ENCODE data around the gene SERPINB1. TPM values are rescaled to one million over a fixed set of nuclear protein-coding genes. Genes with fewer than 3 reads are reported as not detected.

SERPINB1 gene
- total RNA-seq: 67.0 and 67.4 TPM in 2 replicates

GRCh38 chr6:2841264-2842138, at the start of gene SERPINB1:
Gene SERPINB1, minus strand, starts transcription at chr6:2841863. Its CDS starts 1,277 bp downstream, at chr6:2840586.
- intact Hi-C loops (cut with micrococcal nuclease): loop anchor here (1.0 to 5.0 kb wide), 4 partner anchors 48 to 226 kb away; partner anchors contain the start of genes RIPK1 and WRNIP1

DNA sequence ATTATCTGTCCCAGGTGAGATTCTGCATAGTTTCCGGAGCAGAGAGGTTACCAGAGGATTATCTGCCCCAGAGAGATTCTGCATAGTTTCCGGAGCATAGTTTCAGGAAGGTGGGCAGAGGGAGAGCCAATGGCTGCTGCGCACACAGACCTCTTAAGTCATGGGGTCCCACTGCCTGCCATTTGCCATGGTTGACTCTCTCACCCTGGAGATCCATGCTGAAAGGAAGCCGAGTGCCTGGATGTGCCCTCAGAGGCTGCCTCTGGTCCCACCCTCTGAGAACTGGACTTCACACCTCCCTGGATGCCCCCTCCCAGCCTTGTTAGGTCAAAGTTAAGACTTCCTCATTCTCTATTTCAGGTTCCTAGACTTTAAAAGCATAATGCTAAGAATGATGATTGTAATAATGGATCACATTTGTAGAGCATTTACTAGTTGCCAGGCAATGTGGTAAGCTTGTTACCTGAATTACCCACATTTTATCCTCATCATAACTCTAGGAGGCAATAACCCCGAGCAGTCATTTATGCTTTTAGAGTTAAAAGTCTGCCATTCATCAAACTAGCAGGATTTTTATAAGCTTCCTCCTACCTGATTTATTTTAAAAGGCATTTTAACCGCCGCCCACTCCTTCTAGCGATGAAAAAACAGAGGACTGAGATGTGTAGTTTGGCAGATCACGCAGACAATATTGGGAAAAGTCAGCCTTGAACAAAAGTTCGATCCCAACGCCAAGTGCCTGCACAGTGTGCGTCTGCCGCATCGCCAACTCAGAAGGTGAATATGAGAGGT, 49.5 kb upstream of the SERPINB1 start:
- intact Hi-C loops (cut with micrococcal nuclease): no loop called here

GRCh38 chr6:2885967-2886735, 44.5 kb upstream of the SERPINB1 start:
- intact Hi-C loops (cut with micrococcal nuclease): no loop called here

DNA sequence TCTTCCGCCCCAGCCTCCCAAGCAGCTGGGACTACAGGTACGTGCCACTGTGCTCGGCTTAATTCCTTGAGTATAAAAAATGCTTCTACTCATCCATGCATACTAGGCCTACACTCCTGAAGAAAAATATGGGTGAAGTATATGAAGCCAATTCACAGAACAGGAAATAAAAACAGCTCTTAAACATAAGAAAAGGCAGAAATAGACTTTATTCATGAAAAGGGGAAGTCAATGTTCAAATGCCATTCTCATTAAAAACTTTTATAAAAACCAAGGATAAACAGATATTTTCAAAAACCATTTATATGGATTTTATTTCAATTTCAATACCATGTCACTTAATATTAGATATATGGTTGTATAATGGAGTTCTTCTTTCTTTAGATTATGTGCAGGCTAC, 43.1 kb upstream of the SERPINB1 start:
- intact Hi-C loops (cut with micrococcal nuclease): no loop called here

DNA sequence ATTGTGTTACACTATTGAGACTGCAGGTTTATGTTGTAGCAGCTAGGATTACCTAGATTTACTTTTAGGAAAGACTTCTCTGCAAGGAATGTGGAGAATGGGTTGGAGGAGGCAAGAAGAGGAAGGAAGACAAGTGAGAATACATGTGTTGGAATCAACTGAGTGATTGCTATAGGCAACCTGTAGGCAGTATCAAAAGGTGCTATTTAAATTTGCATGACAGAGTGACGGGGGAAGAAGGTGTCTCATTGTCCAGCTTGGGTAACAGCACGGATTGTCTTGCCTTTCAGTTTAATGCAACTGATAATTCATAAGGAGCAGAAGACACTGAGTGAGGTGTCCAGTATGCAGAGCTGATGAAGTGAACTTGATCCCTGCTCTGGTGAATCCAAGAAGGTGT, 42.0 kb upstream of the SERPINB1 start:
- intact Hi-C loops (cut with micrococcal nuclease): no loop called here

- intact Hi-C loops (cut with micrococcal nuclease): no loop called here
Observed at GRCh38 chr6:2881423-2881822, 39.8 kb upstream of the SERPINB1 start.

DNA sequence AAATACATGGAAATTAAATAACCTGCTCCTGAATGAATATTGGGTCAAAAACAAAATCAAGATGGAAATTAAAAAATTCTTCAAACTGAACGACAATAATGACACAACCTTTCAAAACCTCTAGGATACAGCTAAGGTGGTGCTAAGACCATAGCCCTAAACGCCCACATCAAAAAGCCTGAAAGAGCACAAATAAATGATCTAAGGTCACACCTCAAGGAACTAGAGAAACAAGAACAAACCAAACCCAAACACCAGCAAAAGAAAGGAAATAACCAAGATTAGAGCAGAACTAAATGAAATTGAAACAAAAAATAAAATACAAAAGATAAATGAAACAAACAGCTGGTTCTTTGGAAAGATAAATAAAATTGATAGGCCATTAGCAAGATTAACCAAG, 38.5 kb upstream of the SERPINB1 start:
- intact Hi-C loops (cut with micrococcal nuclease): loop anchor here (1.0 kb wide), 1 partner anchor 26 kb away; no protein-coding TSS in a partner anchor

DNA sequence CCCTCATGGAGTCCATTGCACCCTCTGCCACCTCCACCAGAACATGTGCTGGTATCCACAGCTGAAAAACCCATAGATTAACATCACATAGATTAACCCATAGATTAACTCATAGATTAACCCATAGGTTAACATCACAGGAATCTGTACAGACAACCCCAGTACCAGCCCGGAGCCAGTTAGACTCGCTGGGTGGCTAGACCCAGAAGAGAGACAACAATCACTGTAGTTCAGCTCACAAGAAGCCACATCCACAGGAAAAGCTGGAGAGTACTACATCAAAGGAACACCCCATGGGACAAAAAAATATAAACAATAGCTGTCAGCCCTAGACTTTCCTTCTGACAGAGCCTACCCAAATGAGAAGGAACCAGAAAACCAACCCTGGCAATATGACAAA, 36.3 kb upstream of the SERPINB1 start:
- intact Hi-C loops (cut with micrococcal nuclease): no loop called here

- intact Hi-C loops (cut with micrococcal nuclease): no loop called here
Observed at GRCh38 chr6:2877057-2877882, 35.6 kb upstream of the SERPINB1 start.

DNA sequence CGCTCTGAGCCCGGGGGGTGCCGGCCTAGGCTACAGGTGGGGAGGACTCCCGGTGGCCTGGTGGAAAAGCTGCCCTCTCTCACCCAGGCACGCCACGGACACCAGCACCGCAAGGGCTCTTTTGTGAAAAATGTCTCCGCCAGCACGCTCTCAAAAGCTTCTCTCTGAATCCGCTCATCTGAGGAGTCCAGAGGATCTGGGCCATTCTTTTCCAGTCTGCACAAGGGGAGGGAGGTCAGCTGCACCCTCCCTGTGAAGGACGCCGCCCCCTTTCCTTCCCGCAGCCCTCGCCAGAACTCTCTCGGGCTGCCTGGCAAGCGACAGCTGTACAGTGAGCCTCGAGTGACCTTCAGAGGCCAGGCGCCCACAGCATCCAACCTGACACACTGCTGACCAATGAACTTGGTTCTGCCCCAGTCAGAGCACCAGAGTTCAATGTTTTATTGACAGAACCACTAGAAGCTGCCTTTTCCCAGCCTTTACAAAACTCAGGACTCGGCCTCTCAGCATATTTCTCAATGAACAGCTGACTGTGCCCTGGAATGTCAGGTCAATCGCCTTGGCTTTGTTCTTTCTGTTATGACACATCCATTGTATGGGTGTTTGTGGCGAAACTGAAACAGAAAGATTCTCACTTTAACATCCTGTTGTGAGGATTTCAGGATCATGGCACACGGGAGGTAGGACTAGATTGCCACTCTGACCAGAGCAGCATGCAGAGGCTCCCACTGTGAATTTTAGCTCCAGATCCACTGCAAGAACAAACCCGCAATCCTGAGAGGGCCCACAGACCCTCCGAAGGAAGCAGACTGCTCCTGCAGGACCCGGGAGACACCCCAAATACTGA, 34.8 kb upstream of the SERPINB1 start:
- intact Hi-C loops (cut with micrococcal nuclease): no loop called here

- intact Hi-C loops (cut with micrococcal nuclease): no loop called here
Observed at GRCh38 chr6:2875359-2876191, 33.9 kb upstream of the SERPINB1 start.

DNA sequence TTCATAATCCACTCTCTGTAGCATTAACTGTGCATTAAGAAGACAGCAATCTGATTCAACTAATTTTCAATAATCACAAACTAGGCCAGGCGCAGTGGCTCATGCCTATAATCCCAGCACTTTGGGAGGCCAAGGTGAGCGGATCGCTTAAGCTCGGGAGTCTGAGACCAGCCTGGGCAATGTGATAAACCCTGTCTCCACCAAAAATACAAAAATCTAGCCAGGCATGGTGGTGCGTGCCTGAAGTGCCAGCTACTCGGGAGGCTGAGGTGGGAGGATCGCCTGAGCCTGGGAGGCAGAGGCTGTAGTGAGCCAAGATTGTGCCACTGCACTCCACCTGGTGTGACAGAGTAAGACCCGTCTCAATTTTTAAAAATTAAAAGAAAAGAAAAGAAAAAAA, 32.0 kb upstream of the SERPINB1 start:
- intact Hi-C loops (cut with micrococcal nuclease): no loop called here

- intact Hi-C loops (cut with micrococcal nuclease): no loop called here
Observed at GRCh38 chr6:2872423-2873358, 31.0 kb upstream of the SERPINB1 start.

GRCh38 chr6:2871953-2872352, 30.3 kb upstream of the SERPINB1 start:
- intact Hi-C loops (cut with micrococcal nuclease): no loop called here

DNA sequence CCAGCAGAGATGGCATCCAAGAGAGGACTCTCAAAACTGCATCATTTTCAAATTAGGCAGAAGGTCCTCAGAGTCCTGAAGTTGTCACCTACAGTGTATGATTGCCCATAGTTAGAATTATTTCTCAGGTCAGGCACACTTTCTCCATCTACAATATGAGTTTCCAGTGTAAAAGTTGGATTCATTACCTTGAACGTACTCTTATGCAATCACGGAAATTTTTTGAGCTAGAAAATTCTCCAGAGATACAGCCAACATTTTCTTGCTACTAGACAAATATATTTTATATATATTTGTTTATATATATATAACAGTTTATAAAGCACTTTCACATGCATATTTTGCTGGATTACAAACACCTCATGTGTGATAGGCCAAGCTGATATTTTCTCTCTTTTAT, 29.4 kb upstream of the SERPINB1 start:
- intact Hi-C loops (cut with micrococcal nuclease): no loop called here

DNA sequence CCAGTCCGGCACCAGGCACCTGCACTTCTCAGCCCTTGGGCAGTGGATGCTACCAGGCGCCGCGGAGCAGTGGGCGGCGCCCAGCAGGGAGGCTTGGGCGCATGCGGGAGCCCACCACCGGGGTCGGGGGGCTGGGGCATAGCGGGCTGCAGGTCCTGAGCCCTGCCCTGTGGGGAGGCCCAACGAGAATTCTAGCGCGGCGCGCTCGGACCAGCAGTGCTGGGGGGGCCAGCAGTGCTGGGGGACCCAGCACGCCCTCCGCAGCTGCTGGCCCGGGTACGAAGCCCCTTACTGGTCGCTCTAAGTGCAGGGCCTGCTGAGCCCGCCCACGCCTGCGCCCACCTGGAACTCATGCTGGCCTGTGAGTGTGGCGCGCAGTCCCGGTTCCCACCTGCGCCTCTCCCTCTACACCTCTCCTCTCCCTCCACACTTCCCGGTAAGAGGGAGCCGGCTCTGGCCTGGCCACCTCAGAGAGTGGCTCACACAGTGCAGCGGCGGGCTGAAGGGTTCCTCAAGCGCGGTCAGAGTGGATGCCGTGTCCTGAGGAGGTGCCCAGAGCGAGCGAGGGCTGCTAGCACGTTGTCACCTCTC, 28.5 kb upstream of the SERPINB1 start:
- intact Hi-C loops (cut with micrococcal nuclease): no loop called here

DNA sequence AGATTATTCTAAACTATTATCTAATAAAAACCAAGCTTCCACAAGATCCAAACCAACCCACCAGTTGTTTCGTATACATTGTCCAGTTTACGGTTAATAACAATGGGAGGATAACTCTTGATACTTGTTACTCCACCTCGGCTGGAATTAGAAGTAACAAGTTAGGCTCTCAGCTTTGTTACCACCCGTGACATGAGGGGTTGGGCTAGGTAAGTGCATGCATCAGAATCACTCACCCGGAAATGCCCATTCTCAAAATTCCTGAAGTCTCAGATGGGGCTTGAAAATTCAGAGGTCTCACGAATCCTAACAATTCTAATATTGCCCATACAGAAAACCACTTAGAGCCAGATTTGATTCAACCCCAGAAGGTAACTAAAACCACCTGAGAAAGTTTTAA, 27.0 kb upstream of the SERPINB1 start:
- intact Hi-C loops (cut with micrococcal nuclease): no loop called here
